Breast epithelium (tissue), 3 donors: ENCODE results near the gene P3H2.

ENCODE experiments used
- CTCF ChIP-seq, 3 donors: fragments of 450-650 bp; IDR thresholded peaks; one replicate each; pipeline ENCODE4 v1.5.1; 2016 to 2017; ENCODE audit warnings: antibody characterized with exemption in 3 of 3, mild to moderate bottlenecking in 3 of 3, moderate library complexity in 3 of 3
- POLR2A ChIP-seq: fragments of 450-650 bp; IDR thresholded peaks from one replicate; pipeline ENCODE4 v1.6.1; 2016; ENCODE audit warnings: antibody characterized with exemption, mild to moderate bottlenecking, moderate library complexity

- TF ChIP-seq CTCF (IDR thresholded peaks at IDR 0.05): no peak
- TF ChIP-seq POLR2A: no peak
These were observed 21.6 kb downstream of the P3H2 start for GRCh38 chr3:190099099-190099498.
